Lower leg skin (tissue), 3 donors: Measurements from ENCODE around the gene SLC1A7.

Source experiments
- CTCF ChIP-seq, 3 donors: fragments of 450-650 bp; IDR thresholded peaks; one replicate each; pipeline ENCODE4 v1.5.1; 2016; ENCODE audit warnings: antibody characterized with exemption in 3 of 3, mild to moderate bottlenecking in 3 of 3, moderate library complexity in 2 of 3
- POLR2A ChIP-seq, 2 donors: fragments of 450-650 bp; IDR thresholded peaks; one replicate each; pipeline ENCODE4 v1.6.1; 2016 to 2017; ENCODE audit warnings: antibody characterized with exemption in 2 of 2, mild to moderate bottlenecking in 1 of 2, moderate library complexity in 1 of 2

DNA sequence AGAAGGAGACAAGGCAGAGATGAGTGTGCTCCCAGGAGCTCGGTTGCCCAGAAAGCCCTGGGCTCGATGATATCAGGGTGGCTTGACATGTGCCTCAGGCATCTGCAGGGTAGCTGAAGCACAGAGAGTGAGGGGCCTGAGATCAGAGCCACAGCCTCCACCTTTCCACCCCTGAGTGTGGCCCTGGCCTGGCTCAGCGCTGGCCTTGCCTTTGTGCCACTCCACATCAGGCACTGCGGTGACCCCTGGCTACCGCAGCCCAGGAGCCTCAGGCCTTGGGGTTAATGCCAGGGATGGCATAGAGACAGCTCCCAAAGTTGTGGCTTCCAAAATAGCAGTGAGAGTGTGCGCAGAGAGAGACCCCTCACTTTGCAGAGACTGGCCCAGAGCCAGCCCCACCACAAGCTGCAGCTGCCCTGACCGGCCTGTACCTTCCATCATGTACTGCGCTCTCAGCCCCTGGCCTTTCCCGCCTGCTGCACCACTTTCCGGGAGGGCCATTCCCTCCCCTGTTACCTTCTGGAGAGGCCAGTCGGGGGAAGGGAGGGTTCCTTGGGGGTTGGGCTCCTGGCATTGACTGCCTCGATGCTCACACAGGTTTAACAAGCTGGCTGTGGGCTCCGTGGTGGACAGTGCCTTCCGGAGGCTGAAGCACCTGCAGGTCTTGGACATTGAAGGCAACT is 60.9 kb downstream of the SLC1A7 start:
- no peak for TF ChIP-seq CTCF (IDR thresholded peaks at IDR 0.05)
- no peak for TF ChIP-seq POLR2A (IDR thresholded peaks at IDR 0.05)
